Measurements from ENCODE around the gene PDGFC.

DNA sequence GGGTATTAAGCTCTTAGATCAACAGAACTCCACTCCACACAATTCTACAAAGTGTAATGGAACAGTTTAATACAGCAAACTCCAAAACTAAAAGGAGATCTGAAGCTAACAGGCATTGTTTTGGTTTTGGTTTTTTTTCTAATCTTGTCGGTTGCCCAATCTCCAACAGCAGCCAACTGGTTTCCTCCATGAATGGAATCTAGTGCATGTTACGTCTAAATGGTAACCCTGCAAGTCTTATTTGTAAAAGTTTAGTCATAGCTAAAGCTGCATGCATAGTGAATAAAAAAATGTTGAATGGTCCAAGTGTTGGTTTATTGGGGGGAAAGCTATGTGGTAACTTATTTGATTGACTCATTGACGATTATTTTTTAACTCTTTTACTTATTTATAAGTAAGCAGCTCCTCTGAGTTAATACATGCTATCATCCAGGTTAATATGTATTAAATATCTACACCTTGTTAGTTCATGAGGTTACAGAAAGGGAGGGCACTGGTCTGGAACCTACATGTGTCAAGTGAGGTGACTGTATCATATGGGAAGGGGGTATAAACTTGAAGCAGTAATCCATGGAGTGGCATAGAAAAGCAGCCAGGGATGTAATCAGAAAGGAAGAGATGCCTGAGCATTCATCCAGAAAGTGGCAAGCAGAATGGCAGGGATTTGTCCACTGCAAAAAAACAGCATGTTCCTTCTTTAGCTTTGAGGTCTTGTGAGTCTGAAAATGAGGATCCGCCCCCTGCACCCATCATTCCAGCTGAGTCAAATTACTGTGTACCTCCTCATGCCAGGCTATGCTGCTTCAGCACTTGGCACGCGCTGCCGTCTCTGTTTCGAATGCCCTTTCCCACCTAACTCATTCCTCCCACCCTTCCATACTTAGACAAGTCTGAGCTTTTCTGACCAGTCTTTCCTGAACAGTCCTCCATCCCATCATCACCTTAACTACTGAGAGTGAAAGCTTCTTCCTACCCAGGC, 81.7 kb downstream of the PDGFC start:
- no peak for TF ChIP-seq BHLHE40 (IDR thresholded peaks at IDR 0.05; ENCODE audit: borderline replicate concordance)
- TF ChIP-seq L3MBTL2 (conservative IDR thresholded peaks at IDR 0.05) = no peak
- no peak for TF ChIP-seq FOXK2 (IDR thresholded peaks at IDR 0.05)

Data from HEK293T (cell line).